Epithelial cell of esophagus (primary cell): Measurements from ENCODE around the gene PCDH15.

Source experiments
- DNase-seq: peaks from one replicate; pipeline ENCODE4 v3.0.0; 2010; ENCODE audit warnings: low read depth
- H3K4me3 ChIP-seq: 2 replicates; pipeline ENCODE4 v1.5.1; 2011; ENCODE audit warnings: mild to moderate bottlenecking, low read length, control low read depth
- TF ChIP-seq, protein P1 (sequence below): IDR thresholded peaks from 2 replicates; pipeline ENCODE4 v1.5.1; 2011; ENCODE audit warnings: low read depth, mild to moderate bottlenecking, low read length, control low read depth, inconsistent platforms; ENCODE audit not compliant: insufficient read depth; ENCODE audit errors: missing control alignments

The PCDH15 gene

GRCh38 chr10:54234832-54235231 lies 566.2 kb downstream of the PCDH15 start:
- no peak overlapping the region for H3K4me3 ChIP-seq
- TF ChIP-seq, protein P1, sequence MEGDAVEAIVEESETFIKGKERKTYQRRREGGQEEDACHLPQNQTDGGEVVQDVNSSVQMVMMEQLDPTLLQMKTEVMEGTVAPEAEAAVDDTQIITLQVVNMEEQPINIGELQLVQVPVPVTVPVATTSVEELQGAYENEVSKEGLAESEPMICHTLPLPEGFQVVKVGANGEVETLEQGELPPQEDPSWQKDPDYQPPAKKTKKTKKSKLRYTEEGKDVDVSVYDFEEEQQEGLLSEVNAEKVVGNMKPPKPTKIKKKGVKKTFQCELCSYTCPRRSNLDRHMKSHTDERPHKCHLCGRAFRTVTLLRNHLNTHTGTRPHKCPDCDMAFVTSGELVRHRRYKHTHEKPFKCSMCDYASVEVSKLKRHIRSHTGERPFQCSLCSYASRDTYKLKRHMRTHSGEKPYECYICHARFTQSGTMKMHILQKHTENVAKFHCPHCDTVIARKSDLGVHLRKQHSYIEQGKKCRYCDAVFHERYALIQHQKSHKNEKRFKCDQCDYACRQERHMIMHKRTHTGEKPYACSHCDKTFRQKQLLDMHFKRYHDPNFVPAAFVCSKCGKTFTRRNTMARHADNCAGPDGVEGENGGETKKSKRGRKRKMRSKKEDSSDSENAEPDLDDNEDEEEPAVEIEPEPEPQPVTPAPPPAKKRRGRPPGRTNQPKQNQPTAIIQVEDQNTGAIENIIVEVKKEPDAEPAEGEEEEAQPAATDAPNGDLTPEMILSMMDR, result no peak
- DNase-seq, result no peak

- TF ChIP-seq, protein P1, result no peak
These were observed 597.6 kb downstream of the PCDH15 start for GRCh38 chr10:54203401-54203800.

GRCh38 chr10:54198051-54198450 lies 603.0 kb downstream of the PCDH15 start:
- H3K4me3 ChIP-seq, result no peak overlapping the region
- no peak for DNase-seq
- TF ChIP-seq, protein P1, result no peak

More at GRCh38 chr10:54203401-54203800, 597.6 kb downstream of the PCDH15 start:
- peak; percentile 73 for DNase-seq
- H3K4me3 ChIP-seq, result no peak overlapping the region

GRCh38 chr10:54194806-54195205 lies 606.2 kb downstream of the PCDH15 start:
- no peak overlapping the region for H3K4me3 ChIP-seq
- no peak for DNase-seq
- TF ChIP-seq, protein P1, result no peak

- TF ChIP-seq, protein P1, result no peak
- H3K4me3 ChIP-seq, result no peak overlapping the region
- no peak for DNase-seq
These were observed 641.1 kb downstream of the PCDH15 start for GRCh38 chr10:54159924-54160323.

DNA sequence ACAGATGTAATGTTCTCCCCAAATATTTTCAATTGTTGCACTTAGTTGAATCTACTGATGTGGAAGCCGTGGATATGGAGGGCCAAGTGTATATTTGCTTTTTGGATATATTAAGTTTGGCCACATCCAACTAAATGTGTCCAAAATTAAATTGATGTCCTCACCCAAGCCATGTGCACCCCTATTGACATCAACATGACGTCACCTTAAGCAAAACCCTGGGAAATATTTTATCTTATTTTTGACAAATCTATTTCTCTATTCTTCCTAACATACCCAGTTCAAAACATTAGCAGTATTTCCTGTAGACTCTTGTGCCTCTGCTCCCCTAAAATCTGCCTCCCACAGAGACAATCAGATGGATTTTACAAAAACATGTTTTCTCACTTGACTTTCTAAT lies 652.5 kb downstream of the PCDH15 start:
- H3K4me3 ChIP-seq, result no peak overlapping the region
- TF ChIP-seq, protein P1, result no peak
- DNase-seq, result no peak

DNA sequence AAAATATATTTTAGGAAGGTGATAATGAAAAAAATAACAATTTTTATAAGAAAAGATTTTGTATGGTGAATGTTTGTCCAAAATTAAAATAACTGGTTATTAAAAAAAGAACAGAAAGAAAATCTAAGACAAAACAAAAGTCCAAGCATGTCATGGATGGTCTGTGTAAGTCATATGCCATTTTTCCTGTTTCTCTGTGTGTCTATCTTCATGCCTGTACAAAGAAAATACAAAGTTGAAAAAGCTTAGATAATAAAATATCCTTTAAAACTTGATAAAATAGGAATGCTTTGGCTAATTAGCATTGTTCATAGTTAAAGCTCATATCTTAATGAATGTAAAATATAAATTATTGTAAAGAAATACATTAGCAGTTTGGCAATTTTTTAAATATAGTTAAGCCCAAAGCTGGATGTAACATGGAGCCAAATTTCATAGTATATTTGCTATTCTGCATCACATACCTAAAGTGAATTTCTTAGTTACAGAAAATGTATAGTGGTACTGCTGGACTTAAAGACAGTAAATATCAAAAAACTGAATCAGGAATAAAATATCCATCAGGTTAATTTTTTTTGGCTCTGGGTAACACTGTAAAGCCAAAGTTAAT lies 661.1 kb downstream of the PCDH15 start:
- H3K4me3 ChIP-seq, result no peak overlapping the region
- no peak for DNase-seq
- TF ChIP-seq, protein P1, result no peak
